Inflammatory macrophage (primary cell): ENCODE data around the gene ZNF354B.

ENCODE experiments used
- DNase-seq, 2 donors: peaks; one replicate each; pipeline ENCODE4 v3.0.0-alpha.2; 2020 to 2022

The ZNF354B gene

DNA sequence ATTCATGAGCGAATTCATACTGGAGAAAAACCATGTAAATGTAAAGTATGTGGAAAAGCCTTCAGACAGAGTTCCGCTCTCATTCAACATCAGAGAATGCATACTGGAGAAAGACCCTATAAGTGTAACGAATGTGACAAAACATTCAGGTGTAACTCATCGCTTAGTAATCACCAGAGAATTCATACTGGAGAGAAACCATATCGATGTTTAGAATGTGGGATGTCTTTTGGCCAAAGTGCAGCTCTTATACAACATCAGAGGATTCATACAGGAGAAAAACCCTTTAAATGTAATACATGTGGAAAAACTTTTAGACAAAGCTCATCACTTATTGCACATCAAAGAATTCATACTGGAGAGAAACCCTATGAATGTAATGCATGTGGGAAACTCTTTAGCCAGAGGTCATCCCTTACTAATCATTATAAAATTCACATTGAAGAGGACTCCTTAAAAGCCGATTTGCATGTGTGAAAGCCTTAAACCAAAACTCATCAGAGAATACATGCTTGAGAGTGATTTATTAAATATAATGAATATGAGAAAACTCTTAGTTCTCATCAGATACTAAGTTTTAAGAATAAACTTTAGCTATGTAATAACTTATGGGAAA lies 24.2 kb downstream of the ZNF354B start:
- no peak for DNase-seq

DNA sequence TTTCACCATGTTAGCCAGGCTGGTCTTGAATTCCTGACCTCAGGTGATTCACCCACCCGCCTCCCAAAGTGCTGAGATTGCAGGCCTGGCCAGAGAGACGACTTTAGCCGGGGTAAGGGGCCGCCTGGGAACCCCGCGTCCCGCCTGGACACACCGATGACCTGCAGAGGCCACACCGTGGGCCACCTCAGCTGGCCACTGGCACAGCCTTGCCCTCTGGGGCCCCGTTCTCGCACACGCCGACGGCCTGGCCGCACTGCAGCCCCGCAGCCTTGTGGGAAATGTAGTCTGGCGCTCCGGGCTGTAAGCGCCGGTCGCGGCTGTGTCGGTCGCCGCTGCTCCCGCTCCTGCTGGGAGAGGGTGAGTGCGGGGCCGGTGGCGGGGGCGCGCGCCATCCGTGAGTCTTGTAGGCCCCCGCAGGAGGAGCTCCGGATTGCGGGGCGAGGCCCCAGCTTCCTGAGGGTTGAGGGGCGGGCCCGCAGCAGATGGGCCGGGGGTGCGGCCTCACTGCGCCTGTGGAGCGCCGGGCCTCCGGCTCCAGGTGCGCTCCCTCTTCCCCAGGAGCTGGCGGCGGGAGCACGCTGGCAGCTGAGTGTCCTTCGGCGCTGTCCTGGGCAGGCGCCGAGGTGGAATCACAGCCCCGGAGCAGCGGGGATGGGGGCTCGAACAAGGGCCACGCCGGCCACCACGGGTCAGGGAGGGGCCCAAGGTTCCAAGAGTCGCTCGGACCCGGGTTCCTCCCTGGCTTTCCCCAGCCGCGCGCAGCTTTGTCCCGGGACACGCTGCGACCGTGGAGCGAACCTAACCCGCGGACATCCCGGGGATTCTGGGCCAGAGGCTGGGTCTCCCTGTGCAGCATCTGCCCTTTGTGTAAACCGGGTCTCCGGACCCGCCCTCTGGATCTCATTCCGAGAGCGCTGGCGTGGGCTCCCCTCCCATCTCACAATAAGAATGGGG lies 36.1 kb downstream of the ZNF354B start, which contains the start of gene ZFP2:
Gene ZFP2 (plus strand): TSS at position 299 of the 957 bp plus-strand sequence. CDS start 35,401 bp downstream, outside the sequence.
- DNase-seq, result peak in 1 of 2 donors; percentile 21

DNA sequence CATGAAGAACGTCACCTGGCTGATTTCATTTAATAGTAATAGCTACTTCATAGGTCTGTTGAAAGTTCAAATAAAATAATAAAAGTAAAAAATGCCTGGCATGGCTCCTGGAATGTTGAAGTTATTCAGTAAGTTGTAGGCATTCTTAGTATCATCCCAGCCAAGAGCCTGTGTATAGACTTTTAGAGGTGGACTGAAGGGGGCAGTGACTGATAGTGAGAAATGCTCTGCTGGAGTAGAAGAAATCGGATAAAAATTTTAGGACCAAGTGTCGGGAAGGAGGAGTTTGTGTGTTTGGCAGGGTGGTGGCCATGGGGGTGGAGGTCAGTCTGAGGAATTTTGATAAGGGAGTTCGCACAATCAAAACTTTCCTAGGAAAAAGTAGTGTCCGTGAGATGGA lies 39.5 kb downstream of the ZNF354B start:
- DNase-seq, result no peak

DNA sequence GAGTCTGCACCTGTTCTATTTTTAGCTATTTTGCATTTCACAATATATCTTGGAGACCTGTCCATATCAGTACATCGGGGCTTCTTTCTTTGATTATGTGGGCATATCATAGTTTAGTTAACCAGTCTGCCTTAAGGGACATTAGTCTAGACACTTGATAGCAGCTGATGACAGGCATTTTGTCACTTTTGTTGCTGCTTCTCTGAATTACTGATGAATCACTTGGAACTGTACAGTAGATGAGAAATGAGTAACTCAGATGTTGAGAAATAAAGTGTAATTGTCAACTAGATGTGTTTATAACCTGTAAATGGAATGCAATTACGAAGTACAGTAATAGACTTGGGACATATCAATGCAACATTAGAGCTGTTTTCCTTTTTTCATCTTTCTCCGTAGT lies 43.1 kb downstream of the ZNF354B start:
- DNase-seq, result no peak

DNA sequence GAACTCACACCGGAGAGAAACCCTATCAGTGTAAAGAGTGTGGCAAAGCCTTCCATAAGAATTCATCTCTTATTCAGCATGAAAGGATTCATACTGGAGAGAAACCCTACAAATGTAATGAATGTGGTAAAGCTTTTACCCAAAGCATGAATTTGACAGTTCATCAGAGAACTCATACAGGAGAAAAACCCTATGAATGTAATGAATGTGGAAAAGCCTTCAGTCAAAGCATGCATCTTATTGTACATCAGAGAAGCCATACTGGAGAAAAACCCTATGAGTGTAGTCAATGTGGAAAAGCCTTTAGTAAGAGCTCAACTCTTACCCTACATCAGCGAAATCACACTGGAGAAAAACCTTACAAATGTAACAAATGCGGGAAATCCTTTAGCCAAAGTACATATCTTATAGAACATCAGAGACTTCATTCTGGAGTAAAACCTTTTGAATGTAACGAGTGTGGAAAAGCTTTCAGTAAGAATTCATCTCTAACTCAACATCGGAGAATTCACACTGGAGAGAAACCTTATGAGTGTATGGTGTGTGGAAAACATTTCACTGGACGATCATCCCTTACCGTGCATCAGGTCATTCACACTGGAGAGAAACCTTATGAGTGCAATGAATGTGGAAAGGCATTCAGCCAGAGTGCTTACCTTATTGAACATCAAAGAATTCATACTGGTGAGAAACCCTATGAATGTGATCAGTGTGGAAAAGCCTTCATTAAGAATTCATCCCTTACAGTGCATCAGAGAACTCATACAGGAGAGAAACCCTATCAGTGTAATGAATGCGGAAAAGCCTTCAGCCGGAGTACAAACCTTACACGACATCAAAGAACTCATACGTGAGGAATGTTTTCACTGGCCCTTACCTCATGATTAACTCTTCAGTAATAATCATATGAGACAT lies 72.3 kb downstream of the ZNF354B start:
- no peak for DNase-seq
